Keratinocyte (primary cell): Measurements from ENCODE around the gene OR4B1. TPM values are rescaled to one million over a fixed set of nuclear protein-coding genes. Genes with fewer than 3 reads are reported as not detected.

Source experiments
- DNase-seq: peaks from one replicate; pipeline ENCODE4 v3.0.0-alpha.2; 2011; ENCODE audit warnings: low read depth, missing footprints, low spot score
- FAIRE-seq: peaks from 2 replicates; lab custom pipeline; 2011; peaks lifted over from hg19 to GRCh38; lab: Jason Lieb, UNC
- H2AFZ ChIP-seq: 2 replicates; pipeline ENCODE4 v1.6.0; 2012; ENCODE audit warnings: low read length, control low read depth, inconsistent platforms; ENCODE audit not compliant: control insufficient read depth
- H3K27ac ChIP-seq: 2 replicates; pipeline ENCODE4 v1.5.1; 2011; ENCODE audit warnings: low read length; ENCODE audit not compliant: control insufficient read depth, insufficient read depth
- H3K27me3 ChIP-seq: 3 replicates; pipeline ENCODE4 v1.6.0; 2011; ENCODE audit warnings: low read length; ENCODE audit not compliant: control insufficient read depth, insufficient read depth; ENCODE audit errors: extremely low read depth
- H3K36me3 ChIP-seq, 2 experiments: 2 replicates in 1 of 2; 3 replicates in 1 of 2; pipeline ENCODE4 v1.5.1; 2011; ENCODE audit warnings: low read length in 2 of 2, mild to moderate bottlenecking in 1 of 2; ENCODE audit not compliant: control insufficient read depth in 2 of 2, insufficient read depth in 2 of 2; ENCODE audit errors: extremely low read depth in 1 of 2
- H3K4me1 ChIP-seq: 3 replicates; pipeline ENCODE4 v1.5.1; 2011; ENCODE audit warnings: low read length; ENCODE audit not compliant: control insufficient read depth, insufficient read depth; ENCODE audit errors: extremely low read depth
- H3K4me2 ChIP-seq: 3 replicates; pipeline ENCODE4 v1.6.0; 2011; ENCODE audit warnings: low read depth, low read length; ENCODE audit not compliant: control insufficient read depth, insufficient read depth; ENCODE audit errors: extremely low read depth
- H3K4me3 ChIP-seq, 3 experiments: fragments of 200-600 bp in 1 of 3; sonication (generic) in 1 of 3; 2 replicates in 2 of 3; 3 replicates in 1 of 3; pipeline ENCODE4 v1.5.1; 2011 to 2016; ENCODE audit warnings: low read length in 3 of 3, mild to moderate bottlenecking in 3 of 3, control low read depth in 2 of 3, inconsistent platforms in 1 of 3, low read depth in 1 of 3, mixed read lengths in 1 of 3, mixed run types in 1 of 3, moderate library complexity in 1 of 3; ENCODE audit not compliant: control insufficient read depth in 2 of 3, insufficient read depth in 2 of 3; ENCODE audit errors: extremely low read depth in 1 of 3
- H3K79me2 ChIP-seq: 2 replicates; pipeline ENCODE4 v1.6.0; 2012; ENCODE audit warnings: low read length; ENCODE audit not compliant: control insufficient read depth, insufficient read depth
- H3K9ac ChIP-seq: 3 replicates; pipeline ENCODE4 v1.6.0; 2011; ENCODE audit warnings: low read length; ENCODE audit not compliant: control insufficient read depth, insufficient read depth; ENCODE audit errors: extremely low read depth
- H3K9me1 ChIP-seq: 3 replicates; pipeline ENCODE4 v1.6.0; 2011; ENCODE audit warnings: low read length; ENCODE audit not compliant: control insufficient read depth, insufficient read depth; ENCODE audit errors: extremely low read depth
- H3K9me3 ChIP-seq: 2 replicates; pipeline ENCODE4 v1.5.1; 2012; ENCODE audit warnings: low read depth, low read length; ENCODE audit not compliant: control insufficient read depth
- H4K20me1 ChIP-seq: 3 replicates; pipeline ENCODE4 v1.6.0; 2011; ENCODE audit warnings: low read length; ENCODE audit not compliant: control insufficient read depth, insufficient read depth; ENCODE audit errors: extremely low read depth
- EZH2 ChIP-seq: IDR thresholded peaks from one replicate; pipeline ENCODE4 v1.6.1; 2012; ENCODE audit warnings: inconsistent platforms, mild to moderate bottlenecking, low read length, moderate library complexity
- dilution Hi-C: fragments of 300-500 bp; cut with MboI; formaldehyde crosslinking; loops from one replicate; pipeline ENCODE4 v1.7.0; 2020; ENCODE audit warnings: low sequenced_read_pairs; ENCODE audit not compliant: extremely low pct_ligation_motif_present
- polyA plus RNA-seq, 5 experiments: library from polyadenylated mRNA; depleted of rRNA in 3 of 5; stranded (reverse) in 3 of 5; stranded (forward) in 1 of 5; unstranded in 1 of 5; fragments of >200 nt; gene quantifications; 1 replicate in 1 of 5; 2 replicates in 3 of 5; 3 replicates in 1 of 5; pipeline versions ENCODE4 v1.2.1 to v1.2.3, GENCODE V29; 2011 to 2012; ENCODE audit warnings: missing spikeins in 2 of 5, low read depth in 1 of 5, low replicate concordance in 1 of 5
- TF ChIP-seq, protein P1 (sequence below), 3 experiments: IDR thresholded peaks in 1 of 3; conservative IDR thresholded peaks in 1 of 3; optimal IDR thresholded peaks in 1 of 3; 2 replicates in 2 of 3; 3 replicates in 1 of 3; pipeline versions ENCODE3 to v1.5.1; 2011; ENCODE audit warnings: low read length in 3 of 3, mild to moderate bottlenecking in 3 of 3, moderate library complexity in 2 of 3, control low read depth in 1 of 3, inconsistent platforms in 1 of 3; ENCODE audit not compliant: insufficient read depth in 2 of 3; ENCODE audit errors: extremely low read depth in 1 of 3

The OR4B1 gene
- polyA plus RNA-seq, 1 donor (not counting 4 experiments of a cell fraction or from before 2014, with no cell fraction given) = not detected

DNA sequence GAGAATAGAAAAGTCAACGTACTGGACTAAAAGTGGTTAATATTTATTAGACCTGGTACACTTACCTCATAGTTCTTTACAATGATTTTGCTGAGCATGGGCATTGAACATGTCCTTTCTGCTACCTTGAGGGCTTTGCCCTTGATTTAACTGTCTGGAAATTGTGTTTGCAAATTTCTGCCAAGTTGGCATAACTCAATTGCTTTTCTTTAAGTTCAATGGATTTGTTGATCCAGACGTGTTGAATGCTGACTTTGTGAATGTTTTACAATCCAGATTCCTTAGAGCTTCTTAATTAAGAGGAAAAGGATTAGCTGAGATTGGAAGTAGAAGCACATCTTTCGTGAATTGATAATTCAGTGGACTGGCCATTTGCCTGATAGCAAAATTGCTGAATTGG lies 21.1 kb downstream of the OR4B1 start:
- Histone ChIP-seq H3K4me2 (no peak overlapping the region), H4K20me1 (no peaks in the 10 kb centered on the region), H3K27ac (no peak overlapping the region), H3K9me3 (no peaks in the 10 kb centered on the region), H3K9me1 (no peaks in the 10 kb centered on the region), H3K27me3 (no peaks in the 10 kb centered on the region), H2AFZ (no peak overlapping the region), H3K4me3 (no peak overlapping the region), H3K9ac (no peak overlapping the region), H3K36me3 (no peaks in the 10 kb centered on the region), H3K4me1 (no peaks in the 10 kb centered on the region), H3K79me2 (no peaks in the 10 kb centered on the region)
- dilution Hi-C loops = no loop called here
- DNase-seq (no peak), FAIRE-seq (no peak)
- no peak for TF ChIP-seq EZH2
- TF ChIP-seq, protein P1, sequence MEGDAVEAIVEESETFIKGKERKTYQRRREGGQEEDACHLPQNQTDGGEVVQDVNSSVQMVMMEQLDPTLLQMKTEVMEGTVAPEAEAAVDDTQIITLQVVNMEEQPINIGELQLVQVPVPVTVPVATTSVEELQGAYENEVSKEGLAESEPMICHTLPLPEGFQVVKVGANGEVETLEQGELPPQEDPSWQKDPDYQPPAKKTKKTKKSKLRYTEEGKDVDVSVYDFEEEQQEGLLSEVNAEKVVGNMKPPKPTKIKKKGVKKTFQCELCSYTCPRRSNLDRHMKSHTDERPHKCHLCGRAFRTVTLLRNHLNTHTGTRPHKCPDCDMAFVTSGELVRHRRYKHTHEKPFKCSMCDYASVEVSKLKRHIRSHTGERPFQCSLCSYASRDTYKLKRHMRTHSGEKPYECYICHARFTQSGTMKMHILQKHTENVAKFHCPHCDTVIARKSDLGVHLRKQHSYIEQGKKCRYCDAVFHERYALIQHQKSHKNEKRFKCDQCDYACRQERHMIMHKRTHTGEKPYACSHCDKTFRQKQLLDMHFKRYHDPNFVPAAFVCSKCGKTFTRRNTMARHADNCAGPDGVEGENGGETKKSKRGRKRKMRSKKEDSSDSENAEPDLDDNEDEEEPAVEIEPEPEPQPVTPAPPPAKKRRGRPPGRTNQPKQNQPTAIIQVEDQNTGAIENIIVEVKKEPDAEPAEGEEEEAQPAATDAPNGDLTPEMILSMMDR (optimal IDR thresholded peaks at IDR 0.05 in 1 of 3, IDR thresholded peaks at IDR 0.05 in 1 of 3, conservative IDR thresholded peaks at IDR 0.05 in 1 of 3; ENCODE audit: extremely low read depth in 1 of 3, insufficient read depth in 2 of 3, low read length in 3 of 3) = no peak

DNA sequence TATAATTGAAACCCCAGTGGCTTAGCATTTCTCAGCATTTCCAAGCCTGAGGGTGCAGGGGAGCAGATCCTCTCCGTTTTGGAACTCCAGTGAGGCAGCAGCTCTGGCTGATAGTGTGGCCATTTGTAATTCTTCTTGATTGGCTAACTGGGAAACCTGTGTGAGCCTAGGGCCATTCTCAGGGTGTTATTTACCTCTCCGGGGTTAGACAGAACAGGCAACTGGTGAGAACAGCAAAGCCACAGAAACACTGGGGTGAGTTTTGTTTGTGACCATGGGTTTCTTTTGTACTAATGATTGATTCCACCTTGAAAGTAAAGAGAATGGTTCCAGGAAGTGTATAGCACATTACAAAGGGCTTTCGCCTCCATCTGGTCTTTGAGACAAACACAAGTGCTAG lies 25.9 kb downstream of the OR4B1 start:
- Histone ChIP-seq H3K4me1 (no peaks in the 10 kb centered on the region), H3K9ac (no peak overlapping the region), H3K9me3 (no peaks in the 10 kb centered on the region), H2AFZ (no peak overlapping the region), H3K9me1 (no peaks in the 10 kb centered on the region), H3K36me3 (no peaks in the 10 kb centered on the region), H3K79me2 (no peaks in the 10 kb centered on the region), H3K27me3 (no peaks in the 10 kb centered on the region), H3K27ac (no peak overlapping the region), H3K4me2 (no peak overlapping the region), H3K4me3 (no peak overlapping the region), H4K20me1 (no peaks in the 10 kb centered on the region)
- no peak for DNase-seq
- dilution Hi-C loops = no loop called here
- no peak for TF ChIP-seq EZH2
- FAIRE-seq = no peak

DNA sequence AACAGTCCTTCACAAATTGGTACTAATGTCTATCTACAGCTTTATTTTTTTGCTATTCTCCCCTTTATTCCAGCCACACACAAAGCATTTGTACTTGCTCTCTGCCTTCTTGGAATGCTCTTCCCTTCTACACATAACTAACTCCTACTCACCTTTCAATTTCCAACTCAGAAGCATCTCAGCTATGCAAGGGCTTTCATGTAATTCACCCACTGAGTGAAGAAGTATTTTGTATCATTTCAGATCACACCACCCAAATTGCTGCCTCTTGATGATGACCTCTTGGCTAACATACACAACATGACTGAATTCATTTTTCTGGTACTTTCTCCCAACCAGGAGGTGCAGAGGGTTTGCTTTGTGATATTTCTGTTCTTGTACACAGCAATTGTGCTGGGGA lies 28.2 kb downstream of the OR4B1 start, which contains the start of gene OR4X2:
OR4X2 (plus strand) TSS at position 301 of the 400 bp plus-strand sequence; CDS start at position 301, 0 bp downstream.
- Histone ChIP-seq H2AFZ (no peak within 1 kb of the TSS), H4K20me1 (no peaks in the 10 kb centered on the region), H3K4me3 (no peak within 1 kb of the TSS), H3K36me3 (no peaks in the 10 kb centered on the region), H3K9me1 (no peaks in the 10 kb centered on the region), H3K27me3 (no peaks in the 10 kb centered on the region), H3K4me2 (no peak within 1 kb of the TSS), H3K9ac (no peak within 1 kb of the TSS), H3K27ac (no peak within 1 kb of the TSS), H3K9me3 (no peaks in the 10 kb centered on the region), H3K79me2 (no peaks in the 10 kb centered on the region), H3K4me1 (no peaks in the 10 kb centered on the region)
- TF ChIP-seq, protein P1 (optimal IDR thresholded peaks at IDR 0.05 in 1 of 3, IDR thresholded peaks at IDR 0.05 in 1 of 3, conservative IDR thresholded peaks at IDR 0.05 in 1 of 3; ENCODE audit: extremely low read depth in 1 of 3, insufficient read depth in 2 of 3, low read length in 3 of 3) = no peak
- FAIRE-seq (no peak), DNase-seq (no peak)
- dilution Hi-C loops = no loop called here
